NCI-H1092 treated with DMSO at 0.1 percent for 48 hours (cell line): ENCODE measurements around the gene ALPI.
"Not testable (repeated sequence)": the region's sequence is repeated elsewhere in the genome, so short reads cannot be mapped to it uniquely, and the experiment has no call there.

Source experiments
- DNase-seq: peaks from one replicate; lab custom pipeline; 2025; lab: John Stamatoyannopoulos, UW

ALPI gene

DNA sequence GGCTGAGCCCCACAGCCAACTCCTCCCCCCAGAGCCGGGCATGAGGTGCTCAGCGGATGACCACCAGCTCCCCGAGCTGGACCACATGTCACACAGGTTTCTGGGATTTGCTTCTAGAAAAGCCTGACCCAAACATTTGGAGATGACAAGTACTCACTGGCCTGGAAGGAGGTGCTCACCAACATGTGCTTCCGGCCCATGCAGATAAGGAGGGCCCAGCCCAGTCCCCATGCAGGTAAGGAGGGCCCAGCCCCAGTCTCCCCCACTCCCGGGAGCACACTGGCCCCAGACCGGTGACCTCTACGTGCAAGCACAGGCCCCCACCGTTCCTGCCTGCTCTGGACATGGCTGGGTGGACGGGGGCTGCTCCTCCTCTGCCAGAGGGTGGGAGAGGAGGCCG lies 14.0 kb upstream of the ALPI start:
- not testable (repeated sequence) for DNase-seq

DNA sequence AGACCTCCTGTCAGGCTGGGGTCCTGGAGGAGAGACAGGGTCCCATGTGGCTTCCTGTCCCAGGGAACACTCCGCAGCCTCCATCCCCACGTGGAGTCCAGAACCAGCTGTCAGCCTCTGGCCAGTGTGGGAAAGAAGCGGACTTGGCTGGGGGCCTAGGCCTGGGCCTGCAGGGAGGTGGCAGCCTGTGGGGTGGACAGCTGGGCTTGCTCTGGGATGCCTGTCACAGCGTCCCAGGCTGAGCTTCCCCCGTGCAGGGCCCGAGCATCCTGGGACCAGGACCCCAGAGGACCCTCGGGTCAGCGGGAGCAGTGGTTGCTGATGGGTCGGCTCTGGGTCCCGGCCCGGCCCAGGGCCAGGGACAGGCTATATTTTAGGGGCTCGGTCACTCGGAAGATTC lies 13.5 kb upstream of the ALPI start:
- not testable (repeated sequence) for DNase-seq

DNA sequence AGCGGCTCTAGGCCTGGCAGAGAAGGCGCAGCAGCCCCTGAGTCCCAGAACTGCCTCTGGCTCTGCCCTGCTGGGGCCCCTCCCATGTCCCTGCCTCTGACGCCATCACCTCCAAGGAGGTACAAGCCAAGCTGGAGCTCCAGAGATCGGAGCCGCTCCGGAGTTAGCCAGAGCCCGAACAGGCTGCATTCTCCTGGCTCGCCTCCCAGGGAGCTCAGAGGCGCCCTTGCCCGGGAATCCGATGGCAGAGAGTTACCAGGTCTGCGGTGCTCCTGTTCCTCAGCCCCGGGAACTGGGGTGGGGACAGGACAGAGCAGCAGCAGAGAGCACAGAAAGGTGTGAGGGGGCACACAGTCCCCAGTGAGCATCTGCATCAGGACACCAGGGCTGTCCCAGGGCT lies 12.9 kb upstream of the ALPI start:
- not testable (repeated sequence) for DNase-seq

DNA sequence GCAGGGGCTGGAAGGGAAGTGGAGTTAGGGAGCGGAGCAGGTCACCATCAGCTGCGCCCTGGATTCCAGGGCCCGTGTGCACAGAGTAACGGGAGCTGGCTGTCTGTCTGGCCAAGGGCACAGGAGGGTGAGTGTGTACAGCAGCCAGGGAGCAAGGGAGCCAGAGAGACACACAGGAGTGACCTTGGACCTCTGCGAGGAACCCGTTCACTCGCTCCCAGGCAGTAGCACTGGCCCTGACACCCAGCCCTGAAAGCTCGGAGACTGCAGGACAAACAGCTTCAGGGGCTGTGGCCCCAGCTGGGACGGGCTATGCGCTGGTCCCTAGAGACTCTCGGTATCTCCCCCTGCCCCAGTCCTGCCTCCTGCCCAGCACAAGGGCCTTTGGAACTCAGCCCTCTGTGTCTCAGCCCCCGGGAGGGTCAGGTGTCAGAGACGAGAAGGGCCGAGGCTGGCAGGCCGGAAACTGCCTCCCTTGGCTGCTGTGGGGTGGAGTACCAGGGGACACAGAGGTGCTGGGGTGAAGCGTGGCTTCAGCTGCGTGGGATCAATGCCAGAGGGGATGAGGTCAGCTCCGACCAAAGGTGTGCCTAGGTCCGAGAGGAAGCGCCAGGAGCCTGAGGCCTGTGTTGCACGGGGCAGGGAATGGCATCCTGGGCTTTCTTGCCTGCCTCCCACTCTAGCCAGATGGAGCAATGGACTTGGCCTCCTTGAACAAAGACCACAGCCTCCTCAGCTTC lies 12.1 kb upstream of the ALPI start:
- DNase-seq: not testable (repeated sequence)

DNA sequence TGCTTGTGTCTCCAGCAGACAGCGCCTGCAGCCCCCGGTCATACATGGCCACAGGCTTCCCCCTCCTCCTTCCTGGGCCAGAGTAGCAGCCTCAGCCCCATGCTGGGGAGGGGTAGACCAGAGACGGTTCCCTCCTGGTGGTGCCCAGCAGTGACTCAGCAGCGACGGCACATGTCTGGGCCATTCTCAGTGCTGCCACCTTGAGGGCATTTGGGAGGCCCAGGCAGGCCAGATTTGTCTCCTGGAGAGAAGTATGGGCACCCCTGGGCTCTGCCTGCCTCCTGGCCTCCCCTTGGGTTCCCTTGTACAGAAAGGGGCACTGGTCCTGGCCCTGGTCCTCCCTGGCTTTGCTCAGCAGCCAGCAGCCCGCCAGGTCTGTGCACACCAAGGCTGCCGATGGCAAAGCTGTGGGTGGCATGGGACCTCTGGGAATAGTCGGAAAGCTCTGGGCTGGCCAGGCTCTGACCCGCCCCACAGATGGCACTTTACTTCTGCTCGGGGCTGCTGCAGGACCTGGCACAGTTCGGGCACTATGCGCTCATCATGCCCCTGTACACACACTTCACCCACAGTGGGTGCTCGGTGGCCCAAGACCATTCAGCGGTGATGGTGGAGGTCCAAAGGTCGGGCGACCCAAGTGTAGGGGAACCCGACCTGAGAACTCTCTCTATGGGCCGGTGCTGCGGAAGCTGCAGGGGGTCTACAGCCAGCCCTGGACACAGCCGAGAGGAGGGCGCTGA lies 11.4 kb upstream of the ALPI start:
- DNase-seq: no peak

DNA sequence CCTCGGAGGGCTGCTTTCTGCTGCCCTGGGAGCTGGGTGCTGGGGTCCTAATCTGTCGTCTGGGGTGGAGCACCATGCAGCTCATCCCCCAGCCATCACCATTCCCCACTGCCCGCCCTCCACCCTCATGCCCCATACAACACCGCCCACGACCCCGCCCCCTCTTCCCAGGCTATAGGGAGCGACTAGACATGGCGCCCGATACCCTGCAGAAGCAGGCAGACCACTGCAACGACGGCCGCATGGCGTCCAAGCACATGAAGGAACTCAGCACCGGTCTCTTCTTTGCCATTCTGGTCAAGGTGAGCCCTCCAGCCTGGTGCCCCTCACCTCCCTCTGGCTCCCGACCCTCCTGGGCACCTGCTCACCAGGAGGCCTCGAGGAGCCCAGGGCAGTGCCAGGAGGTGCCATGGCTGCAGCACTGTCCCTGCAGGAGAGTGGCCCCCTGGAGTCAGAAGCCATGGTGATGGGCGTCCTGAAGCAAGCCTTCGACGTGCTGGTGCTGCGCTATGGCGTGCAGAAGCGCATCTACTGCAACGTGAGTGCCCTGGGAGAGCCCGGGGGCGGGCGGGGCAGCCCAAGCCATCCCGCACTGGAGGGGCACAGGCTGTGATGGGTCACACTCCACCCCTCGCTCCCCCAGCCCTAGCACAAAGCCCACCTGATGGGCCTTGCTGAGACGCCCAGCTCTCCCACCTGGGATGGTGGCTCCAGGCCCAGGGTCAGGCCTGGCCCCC lies 10.6 kb upstream of the ALPI start:
- not testable (repeated sequence) for DNase-seq

DNA sequence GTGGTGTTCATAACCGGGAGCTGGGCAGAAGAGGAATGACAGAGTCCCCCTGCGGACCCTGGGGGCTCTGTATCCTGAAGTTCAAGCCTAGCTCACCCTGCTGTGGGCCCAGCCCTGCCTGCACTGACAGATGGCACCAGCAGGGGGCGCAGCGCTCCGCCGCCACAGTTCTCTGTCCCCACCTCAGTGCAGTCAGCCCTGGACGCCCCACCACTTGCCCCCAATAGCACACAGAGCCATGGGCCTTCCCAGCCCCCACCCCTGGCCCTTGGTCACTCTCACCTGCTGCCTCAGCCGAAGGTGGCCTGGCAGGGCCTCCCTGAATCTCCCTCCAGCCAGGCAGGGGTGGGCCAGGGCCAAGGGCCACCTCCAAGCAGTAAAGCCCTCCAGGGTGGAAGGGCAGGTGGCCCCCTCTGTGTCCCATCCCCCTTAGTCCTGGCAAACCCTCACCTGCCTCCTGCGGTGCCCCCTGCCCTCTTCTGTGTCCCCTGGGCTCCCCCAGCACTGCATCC lies 9.6 kb upstream of the ALPI start:
- not testable (repeated sequence) for DNase-seq

DNA sequence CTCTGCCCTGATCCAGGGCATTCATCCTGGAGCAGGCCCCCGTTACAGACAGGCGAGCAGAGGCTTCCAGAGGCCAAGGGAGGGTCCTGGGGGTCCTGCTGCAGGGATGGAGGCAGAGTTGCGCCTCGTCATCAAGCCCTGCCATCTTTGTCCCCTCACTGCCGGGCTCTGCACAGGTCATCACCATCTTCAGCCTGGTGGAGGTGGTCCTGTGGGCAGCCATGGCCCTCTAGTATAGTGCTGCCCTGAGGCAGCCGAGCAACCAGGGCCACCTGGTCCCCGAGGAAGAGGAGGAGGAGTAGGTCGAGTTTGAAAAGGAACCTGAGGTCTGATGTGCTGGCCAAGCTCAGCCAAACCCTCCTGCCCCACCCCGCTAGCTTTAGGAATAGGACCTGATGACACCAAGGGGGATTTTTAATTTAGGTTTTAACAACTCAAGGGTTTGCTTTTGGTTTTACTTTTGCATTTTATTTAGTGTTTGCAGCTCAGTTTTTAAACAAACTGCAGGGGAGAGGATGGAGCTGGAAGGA lies 8.8 kb upstream of the ALPI start:
- DNase-seq: no peak

DNA sequence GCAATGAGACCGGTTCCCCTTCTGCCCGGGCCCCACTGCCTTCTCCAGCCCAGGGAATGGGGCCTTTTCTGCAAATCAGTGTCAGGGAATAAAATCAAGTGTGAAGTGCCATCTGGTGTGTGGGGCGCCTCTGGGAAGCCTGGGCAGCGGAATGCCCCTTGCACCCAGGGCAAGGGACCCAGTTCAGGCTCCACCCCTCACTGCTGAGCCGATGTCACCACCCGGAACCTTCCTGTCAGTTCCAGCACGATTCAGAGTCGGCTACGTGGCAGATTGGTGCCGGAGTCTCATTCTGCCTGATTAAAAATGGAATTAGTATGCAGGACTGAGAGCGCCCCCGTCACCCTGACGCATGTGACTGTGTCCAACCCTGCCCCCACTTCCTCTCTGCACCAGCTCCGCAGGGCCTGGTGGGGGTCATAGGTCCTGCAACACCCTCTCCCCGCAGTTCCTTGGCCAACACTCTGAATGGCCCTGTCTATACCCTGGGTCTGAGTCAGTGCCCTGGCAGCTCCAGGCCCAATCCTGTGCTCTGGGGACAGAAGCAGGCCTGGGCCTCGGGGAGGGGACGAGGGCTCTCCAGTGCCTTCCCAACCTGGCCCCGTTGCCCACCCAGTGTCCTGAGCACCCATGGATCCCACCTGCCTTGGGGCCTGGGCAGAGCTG lies 8.2 kb upstream of the ALPI start:
- DNase-seq: no peak

DNA sequence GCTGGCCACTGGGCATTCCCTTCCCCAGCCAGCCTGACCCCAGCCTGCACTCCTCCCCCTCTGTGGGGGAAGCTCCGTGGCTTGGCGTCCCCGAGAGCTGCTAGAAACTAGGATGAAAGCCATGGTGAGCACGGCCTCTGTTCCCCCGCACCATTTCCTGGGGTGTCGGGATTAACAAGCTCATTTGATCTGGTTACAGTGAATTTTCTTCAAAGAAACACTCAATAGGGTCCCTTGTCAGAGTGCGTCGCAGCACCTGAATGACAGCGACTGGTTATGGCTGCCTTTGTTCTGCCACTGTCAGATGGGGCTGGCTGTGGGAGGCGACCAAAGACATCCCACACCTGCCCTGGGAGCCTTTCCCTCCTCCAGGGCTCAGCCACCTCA lies 7.7 kb upstream of the ALPI start:
- DNase-seq: no peak

DNA sequence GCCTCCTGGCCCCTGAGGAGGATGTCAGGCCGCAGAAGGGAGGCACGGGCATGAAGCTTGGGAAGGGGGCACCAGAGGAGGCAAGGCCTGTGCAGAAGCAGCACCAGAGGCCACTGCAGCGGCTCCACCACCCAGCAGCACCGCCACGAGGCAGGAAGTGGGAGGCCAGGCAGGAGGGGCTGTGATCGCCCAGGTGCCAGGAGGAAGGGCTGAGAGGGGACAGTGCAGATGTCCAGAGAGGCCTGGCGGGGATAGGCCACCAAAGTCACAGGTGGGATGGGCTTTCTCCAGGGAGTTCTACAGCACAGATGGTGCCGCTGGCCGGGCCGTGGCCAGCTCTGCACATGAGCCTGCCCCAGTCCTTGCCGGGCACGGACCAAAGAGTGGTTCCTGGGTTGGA lies 6.0 kb upstream of the ALPI start:
- no peak for DNase-seq

DNA sequence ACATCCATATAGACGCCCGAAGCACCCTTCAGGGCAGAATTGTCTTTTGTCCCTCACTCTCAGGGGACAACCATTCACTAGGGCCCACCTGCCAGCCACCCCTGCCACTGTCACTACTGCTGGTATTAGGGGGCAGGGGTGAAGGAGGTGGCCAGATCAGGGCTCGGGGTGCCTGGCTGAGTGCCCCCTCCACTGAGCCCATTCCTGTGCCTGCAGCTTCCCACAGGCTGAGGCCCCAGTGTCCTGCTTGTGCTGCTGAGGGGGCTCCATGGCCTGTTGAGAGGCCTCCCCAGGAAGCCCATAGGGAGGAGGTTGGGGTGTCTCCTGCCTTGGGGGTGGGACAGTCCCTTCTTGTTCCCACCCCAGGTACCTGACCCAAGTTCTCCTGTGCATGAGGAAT lies 4.3 kb upstream of the ALPI start:
- not testable (repeated sequence) for DNase-seq

DNA sequence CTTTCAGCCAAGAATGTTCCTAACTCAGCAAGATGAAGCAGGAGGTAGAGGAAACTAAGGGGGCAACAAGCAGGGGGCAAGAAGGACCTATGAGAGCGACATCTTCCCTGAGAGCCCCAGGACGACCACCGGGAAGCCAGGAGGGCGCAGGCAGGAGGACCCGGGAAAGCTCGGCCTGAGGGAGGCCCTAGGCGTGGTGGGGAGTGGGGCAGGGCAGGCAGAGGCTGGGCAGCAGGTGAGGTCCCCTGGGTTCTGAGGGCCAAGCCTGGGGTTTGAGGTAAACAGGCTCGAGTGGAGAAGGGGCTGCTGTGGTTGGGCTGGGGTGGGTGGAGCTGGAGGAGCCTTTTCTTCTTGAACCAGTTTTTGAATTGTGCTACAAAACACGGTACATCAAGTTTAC lies 1.3 kb upstream of the ALPI start:
- DNase-seq: no peak

DNA sequence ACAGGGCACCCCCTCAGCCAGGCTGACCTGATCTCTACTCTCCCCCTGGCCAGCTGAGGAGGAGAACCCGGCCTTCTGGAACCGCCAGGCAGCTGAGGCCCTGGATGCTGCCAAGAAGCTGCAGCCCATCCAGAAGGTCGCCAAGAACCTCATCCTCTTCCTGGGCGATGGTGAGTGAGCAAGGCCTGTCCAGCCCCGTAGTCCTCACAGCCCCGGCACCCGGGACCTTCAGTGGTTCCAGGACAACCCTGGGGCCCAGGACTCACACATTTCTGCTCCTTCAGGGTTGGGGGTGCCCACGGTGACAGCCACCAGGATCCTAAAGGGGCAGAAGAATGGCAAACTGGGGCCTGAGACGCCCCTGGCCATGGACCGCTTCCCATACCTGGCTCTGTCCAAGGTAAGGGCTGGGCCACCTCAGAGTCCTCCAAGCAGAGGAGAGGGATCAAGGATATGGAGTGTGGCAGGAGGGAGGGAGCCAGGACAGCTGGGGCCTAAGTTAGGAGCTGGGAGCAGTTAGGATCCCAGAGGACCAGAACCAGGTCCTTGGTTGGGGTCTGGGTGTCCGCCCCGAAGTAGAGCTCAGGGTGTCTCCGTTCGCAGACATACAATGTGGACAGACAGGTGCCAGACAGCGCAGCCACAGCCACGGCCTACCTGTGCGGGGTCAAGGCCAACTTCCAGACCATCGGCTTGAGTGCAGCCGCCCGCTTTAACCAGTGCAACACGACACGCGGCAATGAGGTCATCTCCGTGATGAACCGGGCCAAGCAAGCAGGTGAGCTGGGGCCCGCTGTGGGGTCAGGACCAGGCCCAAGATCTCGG lies 555 bp downstream of the ALPI start:
- DNase-seq: no peak

DNA sequence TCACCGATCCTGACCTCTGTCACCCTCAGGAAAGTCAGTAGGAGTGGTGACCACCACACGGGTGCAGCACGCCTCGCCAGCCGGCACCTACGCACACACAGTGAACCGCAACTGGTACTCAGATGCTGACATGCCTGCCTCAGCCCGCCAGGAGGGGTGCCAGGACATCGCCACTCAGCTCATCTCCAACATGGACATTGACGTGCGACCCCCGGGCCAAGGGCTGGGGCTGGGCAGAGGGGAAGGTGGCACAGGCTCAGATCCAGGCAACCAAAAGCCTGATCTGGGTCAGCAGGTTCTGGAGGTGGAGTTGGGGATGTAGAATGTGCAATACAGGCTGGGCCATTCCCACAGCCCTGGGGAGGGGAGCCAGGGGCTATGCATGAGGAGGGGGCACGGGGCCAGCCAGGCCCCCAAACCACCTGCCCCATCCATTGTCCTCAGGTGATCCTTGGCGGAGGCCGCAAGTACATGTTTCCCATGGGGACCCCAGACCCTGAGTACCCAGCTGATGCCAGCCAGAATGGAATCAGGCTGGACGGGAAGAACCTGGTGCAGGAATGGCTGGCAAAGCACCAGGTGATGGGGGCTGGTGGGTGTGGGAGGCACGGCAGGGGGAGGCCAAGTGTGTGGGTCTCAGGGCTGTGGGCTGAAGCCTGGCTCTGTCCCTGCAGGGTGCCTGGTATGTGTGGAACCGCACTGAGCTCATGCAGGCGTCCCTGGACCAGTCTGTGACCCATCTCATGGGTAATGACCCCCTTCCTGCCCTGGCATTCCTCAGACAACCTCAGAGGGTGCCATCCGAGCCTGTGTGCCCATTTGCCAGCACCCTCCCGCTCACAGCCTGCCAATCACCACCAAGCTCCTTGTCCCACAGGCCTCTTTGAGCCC lies 1.4 kb downstream of the ALPI start:
- DNase-seq: no peak

DNA sequence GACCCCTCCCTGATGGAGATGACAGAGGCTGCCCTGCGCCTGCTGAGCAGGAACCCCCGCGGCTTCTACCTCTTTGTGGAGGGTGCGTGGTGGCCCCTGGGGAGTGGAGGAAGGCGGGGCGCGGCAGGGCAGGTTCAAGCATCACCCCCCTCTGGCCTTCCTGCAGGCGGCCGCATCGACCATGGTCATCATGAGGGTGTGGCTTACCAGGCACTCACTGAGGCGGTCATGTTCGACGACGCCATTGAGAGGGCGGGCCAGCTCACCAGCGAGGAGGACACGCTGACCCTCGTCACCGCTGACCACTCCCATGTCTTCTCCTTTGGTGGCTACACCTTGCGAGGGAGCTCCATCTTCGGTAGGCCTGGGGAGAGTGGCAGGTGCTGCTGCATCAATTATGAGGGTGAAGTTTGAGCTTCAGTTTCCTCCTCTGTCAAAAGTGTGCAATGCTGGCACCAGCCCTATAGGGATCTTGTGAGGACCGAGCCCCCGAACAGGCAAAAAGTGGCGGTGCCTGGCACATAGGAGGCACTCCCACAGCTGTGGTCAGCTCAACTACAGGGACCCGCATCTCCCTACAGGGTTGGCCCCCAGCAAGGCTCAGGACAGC lies 2.2 kb downstream of the ALPI start:
- no peak for DNase-seq

DNA sequence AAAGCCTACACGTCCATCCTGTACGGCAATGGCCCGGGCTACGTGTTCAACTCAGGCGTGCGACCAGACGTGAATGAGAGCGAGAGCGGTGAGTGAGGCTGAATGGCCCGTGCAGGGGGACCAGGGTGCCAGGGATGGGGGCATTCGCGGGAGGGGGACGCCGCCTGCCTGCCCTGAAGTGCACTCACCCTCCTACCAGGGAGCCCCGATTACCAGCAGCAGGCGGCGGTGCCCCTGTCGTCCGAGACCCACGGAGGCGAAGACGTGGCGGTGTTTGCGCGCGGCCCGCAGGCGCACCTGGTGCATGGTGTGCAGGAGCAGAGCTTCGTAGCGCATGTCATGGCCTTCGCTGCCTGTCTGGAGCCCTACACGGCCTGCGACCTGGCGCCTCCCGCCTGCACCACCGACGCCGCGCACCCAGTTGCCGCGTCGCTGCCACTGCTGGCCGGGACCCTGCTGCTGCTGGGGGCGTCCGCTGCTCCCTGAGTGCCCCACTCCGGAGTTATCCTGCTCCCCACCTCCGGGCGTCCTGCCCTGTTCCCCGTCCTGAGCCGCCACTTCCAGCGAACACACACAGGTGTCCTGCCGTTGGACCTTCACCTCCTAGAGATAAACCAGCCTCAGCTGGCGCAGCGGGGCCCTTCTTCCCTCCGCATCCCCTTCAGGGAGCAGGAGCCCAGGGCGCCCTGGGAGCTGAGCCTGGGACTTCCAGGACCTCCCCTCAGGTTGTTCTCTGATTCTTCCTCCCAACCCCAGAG lies 2.9 kb downstream of the ALPI start:
- no peak for DNase-seq

DNA sequence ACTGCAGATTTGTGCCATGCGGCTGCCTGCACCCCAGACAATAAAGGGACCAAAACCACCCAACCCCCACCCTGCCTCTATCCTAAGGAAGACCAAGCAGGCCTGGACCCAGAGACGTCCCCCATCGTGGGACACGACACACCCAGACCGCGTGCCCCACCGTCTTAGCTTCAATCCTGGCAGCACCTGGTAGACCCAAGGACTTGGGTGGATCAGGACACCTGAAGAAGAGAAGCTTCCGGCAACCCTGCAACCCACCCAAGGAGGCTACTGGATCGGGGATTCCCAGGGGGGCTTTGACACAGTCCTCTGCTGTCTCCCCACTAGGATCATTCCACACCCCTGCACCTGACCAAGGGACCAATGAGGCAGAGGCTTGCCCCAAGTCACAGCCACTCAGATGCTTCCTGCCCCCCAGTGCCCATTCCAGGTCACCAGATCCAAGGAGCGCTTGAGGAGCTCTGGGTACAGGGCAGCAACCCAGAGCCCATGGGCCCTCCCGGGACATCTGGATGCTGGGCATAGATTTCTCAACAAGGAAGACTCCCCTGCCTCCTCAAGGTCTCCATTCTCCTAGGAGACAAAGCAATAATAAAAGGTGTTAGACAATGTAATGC lies 3.6 kb downstream of the ALPI start:
- no peak for DNase-seq
